ENCODE data around the gene RNF40. TPM values are rescaled to one million over a fixed set of nuclear protein-coding genes. Genes with fewer than 3 reads are reported as not detected.
A peak's percentile ranks its signal among the peaks of the same experiment; 100 is the strongest.

The RNF40 gene
- 28.6 TPM for total RNA-seq (ENCODE audit: insufficient read depth, low replicate concordance)

GRCh38 chr16:30761928-30762902 is at the start of gene RNF40, which contains the start of gene CFAP119:
RNF40 (plus strand) TSS chr16:30762322; CDS start chr16:30762546, 224 bp downstream.
CFAP119 (minus strand) TSS chr16:30762062; CDS start chr16:30761748, 314 bp downstream.
- peak; percentile 99 for DNase-seq (ENCODE audit: low spot score)

GRCh38 chr16:30715750-30716445 is 46.2 kb upstream of the RNF40 start:
- DNase-seq (ENCODE audit: low spot score): peak; percentile 16

- DNase-seq (ENCODE audit: low spot score): no peak
Measured at GRCh38 chr16:30720086-30720485, 42.0 kb upstream of the RNF40 start.

- no peak for DNase-seq (ENCODE audit: low spot score)
Measured at GRCh38 chr16:30720694-30721093, 41.4 kb upstream of the RNF40 start.

- no peak for DNase-seq (ENCODE audit: low spot score)
Measured at GRCh38 chr16:30721167-30721566, 41.0 kb upstream of the RNF40 start.

- no peak for DNase-seq (ENCODE audit: low spot score)
Measured at GRCh38 chr16:30721606-30722005, 40.5 kb upstream of the RNF40 start.

DNA sequence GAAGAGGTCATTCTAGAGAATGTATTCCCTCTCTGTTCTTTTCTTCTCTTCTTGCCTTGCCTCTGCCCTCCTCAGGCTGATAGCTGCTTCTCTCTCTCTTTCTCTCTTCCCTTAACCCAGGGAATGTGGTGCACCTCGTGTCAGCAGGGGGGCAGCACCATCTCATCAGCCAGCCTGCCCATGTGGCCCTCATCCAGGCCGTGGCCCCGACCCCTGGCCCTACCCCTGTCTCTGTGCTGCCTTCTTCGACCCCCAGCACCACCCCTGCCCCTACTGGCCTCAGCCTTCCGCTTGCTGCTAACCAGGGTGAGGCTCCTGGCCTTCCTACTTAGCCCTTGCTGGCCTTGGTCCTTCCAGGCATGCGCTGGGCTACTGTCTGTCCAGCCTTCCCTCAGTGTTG is 39.7 kb upstream of the RNF40 start:
- DNase-seq (ENCODE audit: low spot score): no peak

DNA sequence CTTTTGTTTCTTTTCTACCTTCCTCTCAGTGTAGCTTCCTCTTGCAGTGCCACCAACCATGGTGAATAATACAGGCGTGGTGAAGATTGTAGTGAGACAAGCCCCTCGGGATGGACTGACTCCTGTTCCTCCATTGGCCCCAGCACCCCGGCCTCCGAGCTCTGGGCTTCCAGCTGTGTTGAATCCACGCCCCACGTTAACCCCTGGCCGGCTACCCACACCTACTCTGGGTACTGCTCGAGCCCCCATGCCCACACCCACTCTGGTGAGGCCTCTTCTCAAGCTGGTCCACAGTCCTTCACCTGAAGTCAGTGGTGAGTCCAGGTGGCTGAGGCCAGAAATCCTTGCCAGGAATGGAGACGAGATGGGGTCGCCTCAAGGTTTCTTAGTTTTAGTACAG is 39.2 kb upstream of the RNF40 start:
- no peak for DNase-seq (ENCODE audit: low spot score)

GRCh38 chr16:30723725-30724355 is 38.3 kb upstream of the RNF40 start:
- DNase-seq (ENCODE audit: low spot score): no peak

DNA sequence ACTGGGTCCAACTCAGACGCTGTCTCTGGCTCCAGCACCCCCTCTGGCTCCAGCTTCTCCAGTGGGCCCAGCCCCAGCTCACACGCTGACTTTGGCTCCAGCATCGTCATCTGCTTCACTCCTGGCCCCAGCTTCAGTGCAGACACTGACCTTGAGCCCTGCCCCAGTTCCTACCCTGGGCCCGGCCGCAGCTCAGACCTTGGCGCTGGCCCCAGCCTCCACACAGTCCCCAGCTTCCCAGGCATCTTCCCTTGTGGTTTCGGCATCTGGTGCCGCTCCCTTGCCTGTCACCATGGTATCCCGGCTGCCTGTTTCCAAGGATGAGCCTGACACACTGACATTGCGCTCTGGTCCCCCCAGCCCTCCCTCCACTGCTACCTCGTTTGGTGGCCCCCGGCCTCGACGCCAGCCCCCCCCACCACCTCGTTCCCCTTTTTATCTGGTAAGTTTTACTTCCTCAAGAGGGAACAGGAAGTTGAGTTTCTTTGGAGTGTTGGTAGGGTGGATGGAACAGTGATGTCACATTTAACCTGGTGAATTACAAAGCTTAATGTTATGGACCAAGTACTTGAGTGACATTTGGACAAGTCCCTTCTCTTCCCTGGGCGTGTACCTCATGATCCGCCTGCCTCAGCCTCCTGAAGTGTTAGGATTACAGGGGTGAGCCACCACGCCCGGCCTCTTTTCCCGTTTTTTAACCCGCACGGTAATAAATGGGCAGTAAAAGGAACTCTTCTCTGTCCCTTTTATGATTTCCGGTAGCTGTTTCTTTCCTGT is 37.3 kb upstream of the RNF40 start:
- DNase-seq (ENCODE audit: low spot score): peak; percentile 19

DNA sequence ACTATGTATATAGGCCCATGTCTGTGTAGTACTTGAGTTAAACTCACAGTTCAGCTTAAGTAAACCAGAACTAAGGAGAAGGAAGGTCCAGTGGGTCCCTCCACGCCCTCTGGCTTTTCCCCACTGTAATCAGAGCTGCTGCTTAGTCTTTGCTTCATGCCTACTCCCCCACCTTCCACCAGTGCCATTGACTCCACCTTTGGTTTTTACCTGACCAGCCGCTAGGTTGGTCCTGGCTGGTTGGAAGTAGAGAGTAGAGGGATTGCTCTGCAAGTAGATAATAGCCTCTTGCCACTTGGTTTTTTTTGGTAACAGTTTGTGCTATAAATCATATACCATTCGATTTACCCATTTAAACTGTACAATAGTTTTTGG is 36.7 kb upstream of the RNF40 start:
- no peak for DNase-seq (ENCODE audit: low spot score)

- DNase-seq (ENCODE audit: low spot score): no peak
Measured at GRCh38 chr16:30728321-30728720, 33.8 kb upstream of the RNF40 start.

GRCh38 chr16:30728899-30729672 is 33.0 kb upstream of the RNF40 start:
- DNase-seq (ENCODE audit: low spot score): no peak

GRCh38 chr16:30731411-30731810 is 30.7 kb upstream of the RNF40 start:
- DNase-seq (ENCODE audit: low spot score): no peak

- no peak for DNase-seq (ENCODE audit: low spot score)
Measured at GRCh38 chr16:30736995-30737793, 24.9 kb upstream of the RNF40 start.

DNA sequence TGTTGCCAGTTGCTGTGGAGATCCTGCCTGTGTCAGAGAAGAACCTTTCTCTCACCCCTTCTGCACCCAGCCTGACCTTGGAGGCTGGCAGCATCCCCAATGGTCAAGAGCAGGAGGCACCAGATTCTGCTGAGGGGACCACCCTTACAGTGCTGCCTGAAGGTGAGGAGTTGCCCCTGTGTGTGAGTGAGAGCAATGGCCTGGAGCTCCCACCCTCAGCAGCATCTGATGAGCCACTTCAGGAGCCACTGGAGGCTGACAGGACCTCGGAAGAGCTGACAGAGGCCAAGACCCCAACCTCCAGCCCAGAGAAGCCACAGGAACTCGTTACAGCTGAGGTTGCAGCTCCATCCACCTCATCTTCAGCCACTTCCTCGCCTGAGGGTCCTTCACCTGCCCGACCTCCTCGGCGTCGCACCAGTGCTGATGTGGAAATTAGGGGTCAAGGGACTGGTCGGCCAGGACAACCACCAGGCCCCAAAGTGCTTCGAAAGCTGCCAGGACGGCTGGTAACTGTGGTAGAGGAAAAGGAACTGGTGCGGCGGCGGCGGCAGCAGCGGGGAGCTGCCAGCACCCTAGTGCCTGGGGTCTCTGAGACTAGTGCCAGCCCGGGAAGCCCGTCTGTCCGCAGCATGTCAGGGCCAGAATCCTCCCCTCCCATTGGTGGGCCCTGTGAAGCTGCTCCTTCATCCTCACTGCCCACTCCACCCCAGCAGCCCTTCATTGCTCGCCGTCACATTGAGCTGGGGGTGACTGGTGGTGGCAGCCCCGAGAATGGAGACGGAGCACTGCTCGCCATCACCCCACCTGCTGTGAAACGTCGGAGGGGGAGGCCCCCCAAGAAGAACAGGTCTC is 24.1 kb upstream of the RNF40 start:
- no peak for DNase-seq (ENCODE audit: low spot score)

- DNase-seq (ENCODE audit: low spot score): no peak
Measured at GRCh38 chr16:30738984-30739951, 22.9 kb upstream of the RNF40 start.

All from umbilical cord (tissue), 2 donors.